ENCODE measurements around the gene TUBB. TPM values are rescaled to one million over a fixed set of nuclear protein-coding genes. Genes with fewer than 3 reads are reported as not detected.

TUBB gene
- total and polyA plus RNA-seq, 2 of the 8 experiments (the other 6 are each of a cell fraction or from before 2014, with no cell fraction given), result 1,880 to 3,022 TPM

DNA sequence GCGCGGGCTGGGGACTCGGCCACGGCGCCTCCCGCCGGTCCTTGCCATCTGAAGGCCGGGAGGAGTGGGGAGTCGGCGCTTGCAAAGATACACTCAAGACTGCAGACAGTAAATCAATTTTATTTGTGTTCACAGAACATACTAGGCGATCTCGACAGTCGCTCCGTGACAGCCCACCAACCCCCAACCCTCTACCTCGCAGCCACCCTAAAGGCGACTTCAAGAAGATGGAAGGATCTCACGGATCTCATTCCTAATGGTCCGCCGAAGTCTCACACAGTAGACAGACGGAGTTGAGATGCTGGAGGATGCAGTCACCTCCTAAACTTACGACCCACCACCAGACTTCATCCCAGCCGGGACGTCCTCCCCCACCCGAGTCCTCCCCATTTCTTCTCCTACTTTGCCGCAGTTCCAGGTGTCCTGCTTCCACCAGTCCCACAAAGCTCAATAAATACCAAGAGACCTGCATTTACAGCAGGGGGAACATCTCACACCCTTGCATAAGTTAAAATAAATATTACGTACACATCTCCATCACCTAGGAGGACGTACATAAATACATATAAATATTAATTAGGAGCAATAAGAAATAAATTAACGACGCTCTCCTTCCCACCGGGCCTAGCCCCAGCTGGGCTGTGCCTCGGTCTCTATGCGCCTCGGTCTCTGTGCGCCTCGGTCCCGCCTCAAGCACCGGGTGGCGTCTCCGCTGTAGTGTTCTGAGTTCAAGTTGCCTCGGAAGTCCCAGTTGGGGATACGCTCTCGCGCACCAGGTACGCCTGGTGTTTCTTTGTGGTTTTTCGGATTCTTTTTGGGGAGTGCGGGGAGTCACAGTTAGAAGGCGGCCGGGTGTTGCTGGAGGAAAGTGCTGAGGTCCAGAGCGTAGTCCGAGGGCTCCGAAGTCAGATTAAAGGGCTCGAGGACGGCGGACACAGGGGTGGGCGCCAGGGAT is 23.2 kb downstream of the TUBB start:
- peak overlapping the region in 3 of 4 experiments; percentile 31 to 41 (median 38); a peak in 5 of 7 replicates for H3K9ac ChIP-seq (replicated peaks in 1 of 4; ENCODE audit: extremely low read depth in 1 of 4, low read depth in 3 of 4, low read length in 3 of 4)
- H2AK5ac ChIP-seq (ENCODE audit: low read depth, low read length), result 0 out of 2 replicates have a peak overlapping the region, but pooled peaks have one; percentile 11
- H3K18ac ChIP-seq (ENCODE audit: extremely low read depth, low read length), result peak overlapping the region; percentile 76
- H2BK5ac ChIP-seq (ENCODE audit: low read depth, low read length), result peak overlapping the region; percentile 69; the same call in 1 of the 2 replicates
- no peak overlapping the region for H2BK20ac ChIP-seq (ENCODE audit: low read length)
- 2% methylated on average over 54 of the region's 55 CpGs; no CpG with 5 or more reads in 1 of the 2 experiments for WGBS, 2 experiments (ENCODE audit: extremely low coverage in 1 of 2, insufficient coverage in 1 of 2, insufficient read length in 1 of 2, insufficient replicate concordance in 2 of 2, low coverage in 1 of 2, low lambda C conversion rate in 2 of 2, missing lambda C conversion rate in 1 of 2)
- H3K27ac ChIP-seq (ENCODE audit: low read depth, low read length), result no peak overlapping the region
- H2BK12ac ChIP-seq (ENCODE audit: low read depth, low read length), result peak overlapping the region; percentile 44; the same call in 1 of the 2 replicates
- H3K4me2 ChIP-seq (ENCODE audit: insufficient read depth in 1 of 2, low read depth in 2 of 2, low read length in 2 of 2), result peak overlapping the region; percentile 91 to 94
- CTCF ChIA-PET (ENCODE audit: partially characterized antibody), result interaction anchor here (0.6 to 2.8 kb wide), 2 partner anchors 12 to 66 kb away, joined by 3 to 16 read pairs; no protein-coding TSS in a partner anchor
- FAIRE-seq (no peak), DNase-seq (ENCODE audit: low read depth in 1 of 2, low spot score in 2 of 2) (no peak)
- H3K4me1 ChIP-seq (replicated peaks in 1 of 4; ENCODE audit: control insufficient read depth in 3 of 4, insufficient read depth in 4 of 4, low read length in 3 of 4), result peaks cover 3 to 18% (median 7%) of the 10 kb centered on the region in 4 experiments; a peak in 6 of 7 replicates
- H4K20me1 ChIP-seq (replicated peaks in 1 of 2; ENCODE audit: control insufficient read depth in 1 of 2, insufficient read depth in 2 of 2, low read length in 2 of 2), result peaks cover 1 to 3% of the 10 kb centered on the region in 2 experiments
- no peak overlapping the region for H3K23ac ChIP-seq (ENCODE audit: insufficient read length)
- H4K91ac ChIP-seq (replicated peaks; ENCODE audit: insufficient read length, low read length), result peak overlapping the region; percentile 0
- peaks cover 0 to 11% of the 10 kb centered on the region in 2 experiments; a peak in 3 of 4 replicates for H3K79me2 ChIP-seq (ENCODE audit: control insufficient read depth in 1 of 2, insufficient read depth in 2 of 2, low read length in 2 of 2)
- peaks cover 13 to 21% (median 18%) of the 10 kb centered on the region in 4 experiments for H3K36me3 ChIP-seq (ENCODE audit: control insufficient read depth in 2 of 4, insufficient read depth in 4 of 4, low read length in 3 of 4)
- peaks cover 9% of the 10 kb centered on the region for H3K79me1 ChIP-seq (ENCODE audit: low read depth, low read length)
- H2AFZ ChIP-seq (ENCODE audit: low read length), result no peak overlapping the region
- no peaks in the 10 kb centered on the region; a peak in 1 of 7 replicates for H3K27me3 ChIP-seq (replicated peaks in 1 of 4; ENCODE audit: control insufficient read depth in 3 of 4, extremely low read depth in 1 of 4, insufficient read depth in 3 of 4, low read length in 3 of 4)
- POLR2A ChIA-PET (ENCODE audit: partially characterized antibody), result interaction anchor here (0.7 to 17.3 kb wide), 25 partner anchors 7 to 429 kb away, joined by 3 to 337 read pairs (median 3); partner anchors contain the start of genes DDR1, MDC1, NRM and TUBB
- H3K14ac ChIP-seq (ENCODE audit: insufficient read length), result no peak overlapping the region
- H4K8ac ChIP-seq (ENCODE audit: extremely low read depth, insufficient read depth, low read length), result peak overlapping the region; percentile 39; the same call in 1 of the 2 replicates
- peak overlapping the region; percentile 2 for H4K5ac ChIP-seq (ENCODE audit: insufficient read length, low read depth, low read length)
- peak overlapping the region; percentile 21 for H3K4ac ChIP-seq (replicated peaks; ENCODE audit: insufficient read length, low read depth, low read length)
- no peak overlapping the region for H2BK120ac ChIP-seq (replicated peaks; ENCODE audit: low read depth, low read length)
- peak overlapping the region; percentile 76 to 95 (median 88) for H3K4me3 ChIP-seq (ENCODE audit: extremely low read depth in 1 of 4, insufficient read depth in 2 of 4, low read depth in 3 of 4, low read length in 4 of 4)
- H3K9me3 ChIP-seq (ENCODE audit: insufficient read depth in 2 of 2, low read depth in 1 of 2, low read length in 1 of 2), result no peaks in the 10 kb centered on the region
- peak overlapping the region; percentile 62 for H3K56ac ChIP-seq (replicated peaks; ENCODE audit: insufficient read length, low read depth, low read length)
- H2BK15ac ChIP-seq (ENCODE audit: low read length), result peak overlapping the region; percentile 46; the same call in 1 of the 2 replicates
- H3K23me2 ChIP-seq (ENCODE audit: low read depth, low read length), result peaks cover 18% of the 10 kb centered on the region; the same call in 1 of the 2 replicates
- TF ChIP-seq YY1 (IDR thresholded peaks at IDR 0.05; ENCODE audit: low read depth, low read length), result 0 out of 2 replicates have a peak, but pooled peaks have one; percentile 8
- TF ChIP-seq TAF7 (optimal IDR thresholded peaks at IDR 0.05; ENCODE audit: borderline replicate concordance, low read depth, low read length), result peak; percentile 1
- TF ChIP-seq POLR2A (IDR thresholded peaks at IDR 0.05; ENCODE audit: control extremely low read depth in 1 of 2, low read depth in 2 of 2, low read length in 2 of 2), result peak in 1 of 2 experiments; percentile 9; a peak in 1 of 3 replicates
- TF ChIP-seq EZH2 (IDR thresholded peaks at IDR 0.05; ENCODE audit: low read depth, low read length, severe bottlenecking), result peak; percentile 16
- TF ChIP-seq SAP30 (IDR thresholded peaks at IDR 0.05; ENCODE audit: insufficient read depth, insufficient replicate concordance, low read length), result peak; percentile 38
- no peak for TF ChIP-seq TCF12 (IDR thresholded peaks at IDR 0.05; ENCODE audit: low read depth, low read length)
- TF ChIP-seq, protein P1, sequence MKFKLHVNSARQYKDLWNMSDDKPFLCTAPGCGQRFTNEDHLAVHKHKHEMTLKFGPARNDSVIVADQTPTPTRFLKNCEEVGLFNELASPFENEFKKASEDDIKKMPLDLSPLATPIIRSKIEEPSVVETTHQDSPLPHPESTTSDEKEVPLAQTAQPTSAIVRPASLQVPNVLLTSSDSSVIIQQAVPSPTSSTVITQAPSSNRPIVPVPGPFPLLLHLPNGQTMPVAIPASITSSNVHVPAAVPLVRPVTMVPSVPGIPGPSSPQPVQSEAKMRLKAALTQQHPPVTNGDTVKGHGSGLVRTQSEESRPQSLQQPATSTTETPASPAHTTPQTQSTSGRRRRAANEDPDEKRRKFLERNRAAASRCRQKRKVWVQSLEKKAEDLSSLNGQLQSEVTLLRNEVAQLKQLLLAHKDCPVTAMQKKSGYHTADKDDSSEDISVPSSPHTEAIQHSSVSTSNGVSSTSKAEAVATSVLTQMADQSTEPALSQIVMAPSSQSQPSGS (IDR thresholded peaks at IDR 0.05; ENCODE audit: low read length), result 0 out of 2 replicates have a peak, but pooled peaks have one; percentile 13
